Astrocyte of the cerebellum (primary cell): Measurements from ENCODE around the gene ETFA.

Source experiments
- DNase-seq: peaks from one replicate; pipeline ENCODE4 v3.0.0-alpha.2; 2011; ENCODE audit warnings: low read depth
- H3K4me3 ChIP-seq: 2 replicates; pipeline ENCODE4 v1.5.1; 2011; ENCODE audit warnings: mild to moderate bottlenecking, low read depth, low read length, moderate library complexity
- in situ Hi-C: cut with HindIII; loops from 2 replicates; pipeline ENCODE4 v1.10.0; 2017; ENCODE audit warnings: low sequenced_read_pairs
- TF ChIP-seq, protein P1 (sequence below): IDR thresholded peaks from 2 replicates; pipeline ENCODE4 v1.5.1; 2012; ENCODE audit warnings: low read length, low read depth, moderate library complexity, mild to moderate bottlenecking; ENCODE audit errors: missing control alignments

ETFA gene

DNA sequence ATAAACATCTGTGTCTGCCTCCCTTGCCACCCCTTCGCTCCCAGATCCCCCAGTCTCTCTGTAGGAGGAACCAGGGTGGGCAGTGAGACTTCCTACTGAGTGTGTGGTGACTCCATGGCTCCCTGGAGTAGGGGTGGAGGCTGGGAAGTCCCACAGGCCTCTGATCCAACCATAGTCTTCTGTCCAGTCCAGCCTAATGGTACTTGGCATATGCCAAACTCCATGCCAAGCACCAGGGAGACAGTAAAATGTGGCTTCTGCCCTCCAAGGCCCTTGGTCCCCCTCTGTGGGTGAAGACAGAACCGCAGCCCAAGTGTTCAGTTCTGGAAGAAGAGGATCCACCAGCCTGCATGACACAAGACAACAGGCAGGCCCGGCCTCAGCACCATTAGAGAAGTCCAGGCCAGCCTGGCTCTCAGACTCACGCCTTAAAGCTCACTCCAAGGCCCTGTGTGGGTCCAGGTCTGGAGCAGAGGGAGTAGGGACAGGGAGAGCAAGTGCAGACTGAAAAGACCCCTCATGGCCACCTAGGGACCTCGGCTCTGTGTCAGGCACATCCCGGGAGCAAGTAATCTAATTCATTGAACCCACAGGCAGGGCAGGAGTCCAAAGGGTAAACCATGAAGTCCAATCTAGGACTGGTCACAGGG lies 112.7 kb downstream of the ETFA start:
- in situ Hi-C loops = no loop called here
- TF ChIP-seq, protein P1, sequence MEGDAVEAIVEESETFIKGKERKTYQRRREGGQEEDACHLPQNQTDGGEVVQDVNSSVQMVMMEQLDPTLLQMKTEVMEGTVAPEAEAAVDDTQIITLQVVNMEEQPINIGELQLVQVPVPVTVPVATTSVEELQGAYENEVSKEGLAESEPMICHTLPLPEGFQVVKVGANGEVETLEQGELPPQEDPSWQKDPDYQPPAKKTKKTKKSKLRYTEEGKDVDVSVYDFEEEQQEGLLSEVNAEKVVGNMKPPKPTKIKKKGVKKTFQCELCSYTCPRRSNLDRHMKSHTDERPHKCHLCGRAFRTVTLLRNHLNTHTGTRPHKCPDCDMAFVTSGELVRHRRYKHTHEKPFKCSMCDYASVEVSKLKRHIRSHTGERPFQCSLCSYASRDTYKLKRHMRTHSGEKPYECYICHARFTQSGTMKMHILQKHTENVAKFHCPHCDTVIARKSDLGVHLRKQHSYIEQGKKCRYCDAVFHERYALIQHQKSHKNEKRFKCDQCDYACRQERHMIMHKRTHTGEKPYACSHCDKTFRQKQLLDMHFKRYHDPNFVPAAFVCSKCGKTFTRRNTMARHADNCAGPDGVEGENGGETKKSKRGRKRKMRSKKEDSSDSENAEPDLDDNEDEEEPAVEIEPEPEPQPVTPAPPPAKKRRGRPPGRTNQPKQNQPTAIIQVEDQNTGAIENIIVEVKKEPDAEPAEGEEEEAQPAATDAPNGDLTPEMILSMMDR = no peak
- DNase-seq = no peak
- no peak overlapping the region for H3K4me3 ChIP-seq

DNA sequence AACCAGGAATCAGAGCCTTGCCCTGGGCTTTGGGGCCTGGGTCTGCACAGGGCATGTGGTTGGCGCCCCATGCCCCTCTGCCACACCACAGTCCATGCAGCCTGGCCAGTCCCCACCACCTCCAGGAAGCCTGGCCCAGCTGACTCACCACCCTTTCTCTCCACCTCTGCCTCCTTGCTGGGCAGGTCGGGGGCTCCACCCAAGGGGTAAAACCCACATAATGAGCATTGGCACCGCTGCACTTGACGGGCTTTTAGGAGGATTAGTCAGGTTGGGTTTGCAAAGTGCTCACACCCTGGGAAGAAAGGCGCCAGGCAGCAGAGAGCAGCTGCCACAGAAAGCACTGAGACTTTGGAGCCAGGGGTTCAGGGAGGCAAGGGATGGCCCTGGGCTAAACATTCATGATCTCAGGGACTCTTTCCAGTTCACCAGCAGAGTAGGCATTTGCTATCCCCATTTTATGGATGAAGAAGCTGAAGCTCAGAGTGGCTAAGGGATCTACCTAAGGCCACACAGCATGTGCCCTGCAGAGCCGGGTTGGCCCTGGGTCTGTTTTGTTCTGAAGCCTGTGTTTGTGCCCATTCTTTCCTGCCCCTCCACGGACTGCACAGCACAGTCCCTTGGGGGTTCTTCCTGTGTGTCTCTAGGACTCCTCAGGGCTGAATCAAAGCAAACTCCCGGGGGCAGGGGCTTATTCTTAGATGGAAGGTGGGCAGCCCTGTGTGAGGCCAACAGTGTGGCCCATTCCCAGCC lies 113.4 kb downstream of the ETFA start:
- TF ChIP-seq, protein P1 = no peak
- in situ Hi-C loops = no loop called here
- DNase-seq = no peak
- H3K4me3 ChIP-seq = no peak overlapping the region

DNA sequence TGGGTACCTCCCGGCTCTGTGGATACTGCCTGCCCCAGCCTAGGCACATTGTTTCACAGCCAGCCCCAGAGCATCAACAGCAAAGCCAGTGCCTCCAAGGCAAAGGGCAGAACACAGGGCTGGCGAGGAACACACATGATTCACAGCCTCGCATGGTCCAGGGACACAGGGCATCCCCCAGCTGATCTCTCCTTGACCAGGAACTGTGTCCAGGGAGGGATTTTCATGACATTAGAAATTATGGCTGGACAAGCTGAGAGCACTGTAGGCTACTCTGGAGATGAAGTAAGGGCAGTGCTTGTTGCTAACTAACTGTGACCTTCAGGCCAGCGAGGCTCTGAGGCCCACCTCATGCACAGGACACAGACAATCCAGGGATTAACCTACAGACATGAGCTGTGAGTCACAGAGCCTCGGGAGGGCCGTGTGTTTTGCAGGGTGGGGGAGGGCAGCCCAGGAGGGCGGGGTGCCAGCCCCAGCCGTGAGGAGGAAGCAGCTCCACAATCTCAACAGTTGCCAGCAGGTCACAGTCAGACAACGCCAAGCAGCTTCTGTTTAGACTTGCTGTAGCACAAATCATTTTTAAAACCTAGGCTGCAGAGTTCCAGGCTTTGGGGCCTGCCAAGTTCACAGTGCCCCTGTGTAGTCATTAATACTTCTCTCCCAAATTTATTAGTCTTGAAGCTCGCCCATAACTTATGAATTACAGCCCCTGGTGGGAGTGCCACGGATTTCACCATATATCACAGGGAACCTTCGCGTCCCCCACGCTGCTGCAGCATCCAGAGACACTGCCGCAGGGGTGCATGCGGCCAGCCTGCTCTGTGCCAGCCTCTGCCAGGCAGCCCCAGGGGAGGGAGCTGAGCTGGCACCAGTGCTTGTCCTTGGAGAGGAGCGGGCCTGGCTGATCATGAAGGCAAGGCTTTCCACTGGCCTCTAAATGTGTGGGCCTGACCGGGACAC lies 114.7 kb downstream of the ETFA start:
- in situ Hi-C loops = no loop called here
- H3K4me3 ChIP-seq = no peak overlapping the region
- peak; percentile 63 for DNase-seq
- TF ChIP-seq, protein P1 = no peak

DNA sequence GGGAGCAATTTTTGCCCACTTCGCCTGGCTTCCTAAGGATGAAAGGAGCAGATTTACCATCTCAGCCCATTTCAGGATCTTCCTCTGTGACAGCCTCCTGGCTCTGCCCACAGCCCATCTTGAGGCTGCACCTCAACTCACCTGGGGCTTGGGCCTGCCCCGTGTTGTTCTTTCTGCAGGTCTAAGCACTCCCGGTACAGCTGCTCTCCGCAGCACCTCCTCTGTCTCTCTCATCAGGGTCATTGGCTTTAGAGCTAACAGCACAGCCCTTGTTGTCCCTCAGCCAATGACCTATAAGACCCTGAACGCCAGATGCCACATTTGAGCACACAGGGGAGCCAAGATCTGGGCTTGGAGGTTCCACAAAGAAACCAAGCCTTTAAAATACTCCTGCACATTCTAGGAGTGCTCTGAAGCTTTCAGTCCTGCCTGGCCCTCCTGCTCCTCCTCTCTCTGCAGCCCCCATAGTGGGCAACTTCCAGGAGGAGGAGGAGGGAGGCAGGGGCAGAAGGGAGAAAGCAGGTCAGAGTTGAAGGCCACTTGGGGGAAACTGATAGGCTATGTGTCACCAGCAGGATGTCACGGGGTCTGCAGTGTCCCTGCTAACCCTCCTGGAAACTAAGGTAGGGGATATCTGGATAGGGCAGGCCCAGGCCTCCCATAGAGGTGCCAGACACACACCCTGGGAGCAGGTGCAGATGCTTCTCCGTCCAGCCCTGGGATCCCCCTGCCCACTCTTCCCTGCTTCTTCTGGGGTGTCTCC lies 115.6 kb downstream of the ETFA start:
- in situ Hi-C loops = no loop called here
- H3K4me3 ChIP-seq = no peak overlapping the region
- TF ChIP-seq, protein P1 = no peak
- DNase-seq = no peak

DNA sequence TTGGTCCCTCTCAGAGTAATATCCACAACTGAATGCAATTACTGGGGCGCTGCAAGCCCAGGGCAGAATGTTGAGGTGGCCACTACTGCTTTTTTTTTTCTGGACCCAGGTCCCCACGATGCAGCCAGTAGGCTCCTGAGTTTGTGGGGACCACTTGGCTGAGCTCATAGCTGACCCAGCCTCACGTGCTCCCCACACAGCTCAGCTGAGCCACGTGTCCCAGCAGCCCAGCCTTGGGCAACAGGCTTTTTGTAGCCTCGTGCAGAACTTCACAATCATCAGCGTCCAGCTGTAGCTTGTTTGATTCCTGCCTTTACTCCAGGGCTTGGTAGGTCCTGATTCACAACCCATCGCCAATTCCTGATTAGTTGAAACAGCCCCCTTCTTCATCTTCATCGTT lies 117.3 kb downstream of the ETFA start:
- in situ Hi-C loops = no loop called here
- no peak overlapping the region for H3K4me3 ChIP-seq
- no peak for DNase-seq
- TF ChIP-seq, protein P1 = no peak

DNA sequence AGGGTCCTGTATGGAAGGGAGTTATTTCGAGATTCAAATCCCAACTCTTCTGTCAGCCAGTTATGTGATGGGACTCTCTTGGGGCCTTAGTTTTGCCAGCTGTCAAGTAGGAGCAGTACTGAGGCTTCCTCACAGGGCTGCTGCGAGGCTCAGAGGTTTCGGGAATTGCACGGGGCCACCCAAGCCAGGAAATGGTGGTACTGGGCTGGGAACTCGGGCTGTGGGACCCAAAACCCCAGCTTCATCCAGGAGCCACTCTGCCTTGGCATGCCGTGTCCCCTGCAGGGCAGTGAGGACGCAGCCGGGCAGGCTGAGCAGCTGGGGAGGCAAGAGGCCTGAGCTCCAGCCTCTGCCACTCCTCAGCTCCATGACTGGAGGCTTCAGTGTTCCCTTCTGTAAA lies 118.6 kb downstream of the ETFA start:
- H3K4me3 ChIP-seq = no peak overlapping the region
- TF ChIP-seq, protein P1 = no peak
- DNase-seq = no peak
- in situ Hi-C loops = no loop called here
